ENCODE measurements around the gene OLFML2B.
"Not testable (repeated sequence)": the region's sequence is repeated elsewhere in the genome, so short reads cannot be mapped to it uniquely, and the experiment has no call there.

OLFML2B gene

DNA sequence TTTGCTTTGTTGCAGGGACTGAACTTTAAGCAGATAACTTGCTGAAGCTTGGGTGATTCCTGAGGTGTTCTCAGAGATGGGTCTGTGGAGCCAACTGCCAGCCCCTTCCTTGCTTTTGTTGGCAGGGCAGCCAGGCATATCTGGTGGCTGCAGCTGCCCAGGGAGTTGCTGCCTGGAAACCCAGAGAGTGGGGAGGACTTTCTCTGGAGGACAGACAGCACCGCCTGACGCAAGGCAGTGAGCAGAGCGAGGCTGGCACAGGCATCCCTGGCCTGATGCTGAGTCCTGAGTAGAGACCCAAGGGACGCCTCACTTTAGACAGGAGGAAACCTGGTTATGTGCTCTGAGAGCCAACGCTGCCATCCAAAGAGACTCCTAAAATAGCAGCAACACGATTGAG, 9.8 kb upstream of the OLFML2B start:
- no peak for DNase-seq

DNA sequence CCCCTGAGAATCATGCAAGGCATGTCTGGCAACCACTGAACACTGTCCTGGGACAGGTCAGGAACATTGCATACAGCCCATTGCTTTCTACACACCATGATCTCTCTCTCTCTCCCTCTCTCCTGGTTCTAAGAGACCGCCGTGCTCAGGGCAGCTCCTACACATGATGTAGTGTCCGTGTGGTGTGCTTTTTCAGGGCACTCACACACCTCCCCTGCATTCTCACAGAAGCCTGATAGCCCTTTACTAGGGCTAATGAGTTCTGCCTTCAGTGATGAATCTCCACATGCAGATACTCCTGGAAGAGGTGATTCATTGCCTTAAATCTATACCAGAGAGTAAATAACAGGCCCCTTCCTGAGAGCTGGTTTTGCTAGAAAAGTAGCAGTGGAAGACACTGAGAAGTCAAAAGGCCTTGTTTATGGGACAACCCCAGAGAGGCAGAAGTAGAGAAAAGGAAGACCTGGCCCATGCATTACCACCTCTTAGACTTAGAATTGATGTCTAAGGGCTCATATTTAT, 7.2 kb upstream of the OLFML2B start:
- no peak for DNase-seq

DNA sequence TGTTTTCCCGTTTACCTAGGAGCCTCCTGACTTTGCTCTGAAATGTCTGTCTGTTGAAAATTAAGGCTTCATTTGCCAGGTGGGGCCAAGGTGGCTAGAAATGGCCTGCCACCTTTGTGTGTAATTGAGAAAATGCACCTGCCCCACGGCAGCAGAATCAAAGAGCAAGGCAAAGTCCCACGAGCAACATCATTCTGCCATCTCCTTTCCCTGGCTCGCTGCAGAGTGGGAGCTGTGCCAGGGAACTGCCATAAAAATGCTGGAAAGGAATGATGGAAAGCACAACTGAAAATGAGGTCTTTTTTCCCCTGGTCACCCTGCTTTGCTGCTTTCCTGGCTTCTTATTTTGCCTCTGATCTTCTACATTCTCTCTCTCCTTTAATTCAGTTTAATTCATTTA, 5.5 kb upstream of the OLFML2B start:
- DNase-seq = no peak

DNA sequence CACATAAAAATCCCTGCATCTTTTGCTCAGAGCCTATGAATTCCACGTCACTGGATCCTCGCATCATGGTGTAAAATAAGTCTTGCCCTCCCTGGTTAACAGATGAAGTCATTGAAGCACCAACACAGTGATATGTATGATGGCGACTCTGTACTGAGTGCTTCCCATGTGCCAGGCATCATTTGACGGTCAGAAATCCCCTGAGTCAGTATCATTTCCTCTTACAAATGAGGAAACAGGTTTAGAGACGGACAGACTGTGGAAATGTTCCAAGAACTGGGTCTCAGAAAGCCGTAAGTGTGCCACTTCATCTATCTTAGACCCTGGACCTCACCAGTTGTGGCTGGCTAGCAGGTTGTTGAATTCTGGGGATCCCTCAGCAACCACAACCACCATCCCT, 5.1 kb upstream of the OLFML2B start:
- peak; percentile 92 for DNase-seq

DNA sequence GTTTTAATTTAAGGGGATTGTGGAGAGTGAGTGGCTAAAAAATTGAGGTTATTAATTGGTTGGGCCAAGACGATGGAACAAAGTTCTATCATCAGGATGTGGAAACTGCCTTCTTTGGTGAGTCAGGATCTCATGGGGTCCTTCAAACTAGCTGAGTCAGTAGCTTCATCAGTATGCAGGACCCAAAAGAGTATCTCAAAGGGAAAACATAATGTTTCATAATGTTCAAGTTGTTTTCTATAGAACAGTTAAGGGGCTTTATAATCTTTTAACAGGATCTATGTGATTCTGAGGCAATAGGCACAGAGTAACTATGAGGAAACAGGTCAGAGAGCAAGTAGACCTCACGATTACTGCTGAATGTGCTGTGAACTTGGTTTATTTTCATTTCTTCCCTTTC, 3.2 kb upstream of the OLFML2B start:
- peak; percentile 87 for DNase-seq

DNA sequence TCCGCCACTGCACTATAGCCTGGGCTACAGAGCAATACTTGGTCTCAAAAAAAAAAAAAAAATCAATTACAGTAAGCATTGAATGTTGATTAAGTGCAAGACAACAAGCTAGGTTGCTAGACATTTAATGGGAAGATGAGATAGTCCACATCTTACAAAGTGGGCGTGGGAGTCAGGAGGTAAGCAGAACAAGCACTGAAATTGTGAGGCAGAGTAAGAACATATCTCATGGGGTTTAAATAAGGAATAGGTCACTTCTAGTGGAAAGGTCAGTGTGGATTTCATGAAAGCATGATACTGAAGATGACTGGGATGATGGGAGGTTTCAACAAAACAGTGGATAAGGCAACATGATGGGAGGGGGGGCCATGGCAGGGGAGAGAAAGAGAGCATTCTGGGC, 1.9 kb upstream of the OLFML2B start:
- DNase-seq = peak; percentile 46

DNA sequence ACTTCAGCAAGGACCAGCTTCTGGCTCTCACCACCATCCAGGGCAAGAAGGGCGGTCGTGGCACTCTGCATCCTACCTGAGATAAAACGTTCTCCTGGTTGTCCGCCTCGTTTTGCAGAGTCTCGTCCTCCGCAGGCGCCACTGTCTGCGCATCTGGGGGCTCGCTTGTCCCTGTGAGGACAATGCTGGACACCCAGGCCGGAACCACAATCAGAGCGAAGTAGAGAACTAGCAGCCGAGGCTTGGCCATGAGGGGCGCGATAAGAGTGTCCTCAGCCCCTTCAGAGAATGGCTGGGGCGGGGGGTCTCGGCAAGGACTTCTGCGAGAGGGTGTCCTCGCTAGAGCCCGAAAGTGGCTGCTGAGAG, 505 bp downstream of the OLFML2B start:
- no peak for DNase-seq

DNA sequence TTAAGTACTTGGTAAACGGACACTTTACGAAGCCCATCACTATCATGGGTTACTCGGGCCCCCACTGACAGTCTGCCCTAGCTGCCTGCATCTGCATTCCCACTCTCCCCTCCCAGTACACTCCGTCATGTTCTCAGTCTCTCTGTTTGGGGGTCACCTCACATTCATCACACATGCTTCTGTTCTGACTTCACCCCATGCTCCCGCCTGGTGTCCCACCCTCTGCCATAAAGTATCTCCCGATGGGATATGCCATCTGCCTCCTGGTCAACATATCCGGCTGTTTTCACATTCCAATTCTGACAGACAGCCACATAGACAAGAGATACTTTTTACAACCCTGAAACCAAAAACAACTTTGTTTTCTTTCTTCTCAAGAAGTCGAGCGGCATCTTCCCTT, 1.0 kb downstream of the OLFML2B start:
- no peak for DNase-seq

DNA sequence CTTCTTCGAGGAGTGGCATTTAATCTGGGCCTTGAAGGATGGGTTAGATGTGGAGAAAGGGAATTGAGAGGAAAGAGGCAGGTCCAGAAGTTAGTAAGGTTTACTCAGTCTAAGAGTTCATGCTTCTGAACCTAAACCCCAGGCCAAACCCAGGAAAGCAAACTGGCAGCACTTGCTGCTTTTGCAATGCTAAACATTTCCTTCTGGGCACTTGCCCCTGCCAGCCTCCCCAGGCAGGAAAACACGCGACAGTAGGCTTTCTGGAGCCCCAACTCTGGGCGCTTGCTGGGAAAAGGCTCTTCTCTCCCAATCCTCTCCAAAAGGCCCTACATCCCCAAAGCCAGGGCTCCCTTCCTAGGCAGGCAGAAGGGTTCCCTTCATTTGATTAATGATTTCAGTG, 2.5 kb downstream of the OLFML2B start:
- DNase-seq = no peak

DNA sequence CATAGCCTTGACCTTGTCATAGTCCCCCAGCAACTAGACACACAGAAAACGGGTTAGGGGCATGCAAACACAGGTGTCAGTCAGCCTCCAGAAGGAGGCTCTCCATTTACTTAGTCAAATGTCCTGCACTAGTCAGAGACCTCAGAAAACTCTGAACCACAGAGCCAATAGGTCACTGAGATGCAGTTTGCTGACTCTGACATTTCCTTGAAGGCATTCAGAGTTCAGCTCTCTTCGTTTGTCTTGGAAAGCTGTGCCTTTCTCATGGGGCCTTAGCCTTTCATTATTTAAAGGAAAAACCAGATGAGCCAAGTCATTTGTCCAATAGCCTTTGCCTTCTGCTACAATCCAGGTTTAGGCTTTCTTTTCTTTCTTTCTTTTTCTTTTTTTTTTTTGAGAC, 3.5 kb downstream of the OLFML2B start:
- DNase-seq = no peak

DNA sequence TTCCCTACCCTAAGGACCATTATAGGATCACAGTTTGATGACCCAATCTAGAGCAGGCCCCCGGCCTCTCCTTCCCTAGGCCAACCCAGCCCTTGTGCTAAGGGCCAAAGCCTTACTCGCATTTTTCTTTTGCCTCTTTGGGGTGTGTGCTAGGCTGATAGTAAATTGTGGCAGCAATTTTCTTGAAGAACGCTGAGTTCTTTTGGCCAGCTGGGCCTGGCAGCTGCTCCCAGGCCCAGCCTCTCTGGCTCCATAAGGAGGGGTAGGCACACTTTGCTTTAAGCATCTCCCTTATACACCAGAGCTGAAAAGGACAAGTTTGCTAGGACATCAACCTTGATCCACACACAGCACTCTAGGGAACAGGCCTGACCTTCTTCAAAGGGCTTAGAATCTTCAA, 4.2 kb downstream of the OLFML2B start:
- no peak for DNase-seq

DNA sequence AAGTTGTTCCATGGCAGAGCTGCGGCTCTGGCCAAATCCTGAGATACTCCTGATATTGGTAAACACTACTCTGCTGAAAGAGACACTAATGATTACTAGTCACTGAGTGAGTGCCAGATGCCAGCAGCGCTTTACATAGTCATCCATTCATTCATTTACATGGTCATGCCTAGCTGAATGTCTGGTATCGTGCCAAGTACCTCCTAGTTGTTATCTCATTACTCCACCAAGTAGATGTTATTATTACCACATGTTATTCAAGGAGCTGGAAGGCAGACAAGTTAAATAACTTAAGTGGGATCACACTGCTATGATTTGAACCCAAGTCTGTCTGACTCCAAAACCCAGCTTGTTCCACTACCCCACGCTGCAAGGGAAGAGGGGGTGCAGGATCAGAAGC, 4.7 kb downstream of the OLFML2B start:
- DNase-seq = no peak

DNA sequence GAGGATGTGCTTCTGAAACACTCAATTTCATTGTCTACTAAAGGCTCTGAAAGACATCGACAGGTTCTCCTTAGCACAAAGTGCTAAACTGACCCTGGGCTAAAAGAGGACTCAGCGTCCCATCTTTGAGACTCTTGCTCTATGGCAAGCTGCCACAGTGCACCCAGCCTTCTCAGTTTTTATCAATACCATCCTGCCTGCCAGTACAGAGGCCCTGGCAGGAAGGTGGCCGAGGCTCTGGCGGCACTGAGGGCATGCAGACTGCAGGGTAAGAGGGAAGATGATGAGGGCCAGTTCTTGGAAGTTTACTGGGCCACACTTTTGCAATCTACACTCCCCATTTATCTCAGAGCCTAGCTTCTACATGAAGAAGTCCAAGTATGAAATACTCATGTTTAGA, 5.3 kb downstream of the OLFML2B start:
- DNase-seq = no peak

DNA sequence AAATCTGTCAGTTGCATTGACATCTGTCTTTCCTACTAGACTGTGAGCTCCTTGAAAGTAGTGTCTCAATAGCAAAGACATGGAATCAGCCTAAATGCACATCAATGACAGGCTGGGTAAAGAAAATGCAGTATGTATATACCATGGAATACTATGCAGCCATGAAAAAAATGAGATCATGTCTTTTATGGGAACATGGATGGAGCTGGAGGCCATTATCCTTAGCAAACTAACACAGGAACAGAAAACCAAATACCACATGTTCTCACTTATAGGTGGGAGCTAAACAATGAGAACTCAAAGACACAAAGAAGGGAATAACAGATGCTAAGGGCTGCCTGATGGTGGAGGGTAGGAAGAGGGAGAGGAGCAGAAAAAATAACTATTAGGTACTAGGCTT, 5.9 kb downstream of the OLFML2B start:
- DNase-seq = not testable (repeated sequence)

DNA sequence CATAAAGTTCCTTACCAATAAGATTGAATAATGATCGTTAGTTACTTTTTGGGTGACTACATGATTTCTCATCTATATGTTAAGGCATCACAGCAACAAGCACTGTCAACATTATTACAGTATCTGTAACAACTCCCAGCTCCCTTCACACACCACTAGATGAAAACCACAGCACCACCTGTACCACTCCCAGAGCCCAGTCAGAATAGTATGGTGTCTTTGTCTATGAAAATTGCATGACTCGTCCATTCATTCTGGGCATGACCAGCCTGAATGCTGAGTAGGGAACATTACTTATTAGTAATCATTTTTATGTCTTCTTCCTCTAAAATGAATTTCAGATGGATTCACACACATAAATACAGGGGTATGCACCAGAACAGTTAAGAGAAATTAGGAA, 7.0 kb downstream of the OLFML2B start:
- peak; percentile 21 for DNase-seq

DNA sequence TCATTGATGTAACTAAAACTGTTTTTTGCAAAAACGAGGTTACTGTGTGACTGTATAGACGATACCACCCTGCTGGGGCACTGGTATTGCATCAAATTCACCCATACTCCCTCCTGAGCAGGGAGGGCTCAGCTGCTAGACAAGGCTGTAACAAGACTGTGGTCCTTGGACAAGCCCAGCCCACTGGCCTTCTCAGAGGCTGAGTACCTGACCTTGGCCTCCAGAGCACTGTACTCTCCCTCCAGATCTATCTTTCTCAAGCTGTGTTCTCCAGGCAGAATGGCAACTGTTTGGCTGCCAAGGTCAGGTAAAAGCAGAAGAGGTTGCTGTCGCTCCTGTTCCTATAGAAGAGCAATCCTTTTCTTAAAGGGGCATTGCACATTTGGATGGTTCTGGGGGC, 8.5 kb downstream of the OLFML2B start:
- no peak for DNase-seq

DNA sequence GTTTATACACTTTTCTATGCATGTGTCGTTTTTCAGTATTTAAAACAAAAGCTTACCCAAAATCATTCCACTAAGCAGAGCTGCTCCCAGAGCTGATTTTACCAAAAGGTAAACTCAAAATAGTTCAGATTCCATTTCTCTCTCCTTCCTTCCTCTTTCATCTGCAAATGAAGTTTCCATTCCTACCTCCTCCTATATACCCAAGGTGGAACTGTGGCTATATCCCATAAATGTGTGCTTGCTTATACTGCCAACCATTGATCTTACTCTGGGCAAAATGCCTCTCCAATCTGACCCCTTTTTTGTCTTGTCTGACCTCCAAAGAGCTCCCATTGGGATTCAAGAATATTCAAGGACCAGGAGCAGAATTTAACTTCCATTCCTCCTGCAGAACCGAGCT, 9.5 kb downstream of the OLFML2B start:
- no peak for DNase-seq

DNA sequence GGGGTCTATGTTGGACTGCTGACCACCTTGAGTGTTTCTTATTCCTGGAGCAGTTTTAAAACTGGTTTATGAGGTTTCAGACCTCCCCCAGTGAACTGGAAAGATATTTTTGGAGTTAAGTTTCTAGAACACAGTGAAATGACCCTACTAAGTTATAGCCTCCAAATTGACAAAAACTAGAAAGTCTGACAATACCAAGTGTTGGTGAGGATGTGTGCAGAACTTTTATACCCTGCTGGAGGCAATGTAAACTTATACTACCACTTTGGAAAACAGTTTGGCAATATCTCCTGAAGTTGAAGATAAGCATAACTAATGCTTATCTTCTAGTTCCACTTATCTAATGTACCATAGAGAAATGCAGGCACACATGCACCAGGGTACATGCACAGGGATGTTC, 10.4 kb downstream of the OLFML2B start:
- DNase-seq = no peak

DNA sequence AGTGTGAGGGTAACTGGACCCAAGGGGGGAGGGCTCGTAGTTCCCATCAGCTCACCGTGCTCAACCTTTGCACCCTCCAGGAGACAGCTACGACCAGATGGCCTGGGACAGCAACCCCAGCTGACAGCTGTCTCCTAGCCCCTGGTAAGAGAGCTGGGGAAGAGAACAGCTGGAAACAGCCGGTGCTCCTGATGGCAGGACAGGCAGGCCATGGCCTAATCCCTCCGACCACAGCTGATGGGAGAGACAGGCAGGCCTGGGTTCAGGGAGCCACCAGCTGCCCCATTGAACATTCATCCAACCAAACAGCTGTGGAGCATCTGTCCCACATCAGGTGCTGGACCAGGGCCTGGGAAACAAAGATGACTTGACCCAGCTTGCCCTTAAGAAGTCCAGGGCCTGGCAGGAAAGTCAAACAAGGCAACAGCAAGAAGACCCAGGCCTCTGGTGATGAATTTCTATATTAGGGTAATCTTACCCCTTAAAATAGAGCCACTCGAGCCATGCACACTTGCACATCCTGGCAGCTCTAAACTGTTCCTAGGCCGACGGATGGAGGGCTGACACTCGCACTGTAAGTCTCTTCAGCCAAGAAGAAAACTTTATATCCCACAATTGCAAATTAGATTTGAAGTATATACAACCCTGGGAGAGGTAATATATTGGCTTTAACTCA, 12.2 kb downstream of the OLFML2B start:
- no peak for DNase-seq

DNA sequence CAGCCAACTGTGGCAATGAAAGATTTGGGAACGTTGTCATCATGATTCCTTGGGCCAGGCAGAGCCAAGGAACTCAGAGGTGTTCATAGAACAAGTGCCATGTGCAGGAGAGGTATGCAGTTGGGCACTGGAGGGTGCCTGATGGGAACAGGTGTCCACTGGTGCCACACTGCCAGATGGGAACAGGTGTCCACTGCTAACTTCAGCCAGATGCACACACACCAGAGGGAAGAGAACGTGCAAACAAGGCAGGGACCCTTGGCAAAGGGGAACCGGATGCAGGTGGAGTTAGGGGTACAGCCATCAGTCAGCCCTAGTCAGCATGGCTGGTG, 13.5 kb downstream of the OLFML2B start:
- DNase-seq = no peak

DNA sequence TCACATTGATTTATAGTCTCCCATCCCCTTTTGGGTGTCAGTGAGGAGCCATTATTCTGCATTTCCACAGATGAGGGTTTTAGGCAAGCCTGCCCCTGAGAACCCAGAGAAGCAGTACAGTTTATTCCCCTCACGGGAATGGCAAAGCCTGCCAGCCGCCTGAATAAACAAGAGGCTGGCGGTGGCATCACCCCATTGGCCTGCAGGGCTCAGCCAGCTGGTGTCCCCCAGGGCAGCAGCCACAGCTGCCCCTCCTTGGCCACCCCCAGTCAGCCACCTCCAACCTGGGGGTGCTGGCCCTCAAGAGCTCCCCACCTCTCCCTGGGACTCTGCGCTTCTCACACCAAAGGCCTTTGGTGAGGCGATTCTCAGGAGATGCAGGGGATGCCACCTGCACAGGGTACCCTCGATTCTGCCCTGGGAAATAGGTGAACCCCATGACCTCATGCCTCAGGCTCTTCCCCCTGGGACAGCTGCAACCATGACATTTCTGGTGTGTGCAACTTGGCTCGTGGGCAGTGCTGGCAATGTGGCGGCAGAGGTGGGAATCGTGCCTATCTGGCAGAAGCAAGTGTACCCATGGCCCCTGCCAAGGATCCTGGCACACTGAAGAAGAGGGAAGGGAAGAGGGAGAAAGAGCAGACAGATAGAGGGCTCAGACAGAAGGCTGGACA, 14.0 kb downstream of the OLFML2B start:
- no peak for DNase-seq

DNA sequence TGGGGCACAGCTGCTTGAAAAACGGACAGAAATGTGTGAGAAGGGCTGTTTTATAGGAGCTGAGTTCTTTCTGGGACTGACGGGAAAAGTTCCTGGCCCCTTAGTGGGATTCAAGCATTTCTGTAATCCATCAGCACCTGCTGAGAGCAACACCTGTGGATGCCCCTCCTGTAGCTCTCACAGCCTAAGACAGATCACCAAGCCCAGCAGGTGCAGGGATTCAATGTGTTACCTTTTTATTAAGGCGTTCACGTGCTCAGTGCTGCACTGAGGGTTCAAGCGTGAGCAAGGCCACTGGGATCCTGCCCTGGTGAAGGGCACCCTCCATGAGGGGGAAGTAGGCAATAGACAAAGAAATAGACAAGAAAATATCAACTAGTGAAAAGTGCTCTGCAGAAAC, 14.9 kb downstream of the OLFML2B start:
- DNase-seq = no peak

DNA sequence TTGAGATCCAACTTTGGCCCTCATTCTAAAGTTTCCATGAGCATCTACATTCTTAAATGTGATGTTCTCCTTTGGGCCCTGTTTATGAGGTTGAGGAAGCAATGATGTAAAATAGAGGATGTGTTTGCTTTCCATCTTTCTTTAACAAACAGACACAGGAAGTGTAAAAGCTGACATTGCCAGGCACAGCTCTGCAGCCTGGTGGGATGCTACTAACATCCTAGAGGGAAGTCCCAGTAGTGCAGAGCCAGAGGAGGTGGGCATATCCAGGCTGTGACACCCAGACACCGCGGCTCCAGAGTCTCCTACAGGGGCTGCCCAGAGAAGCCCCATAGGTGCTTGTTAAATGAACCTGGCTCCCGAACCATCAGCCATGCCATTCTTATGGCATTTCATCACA, 16.2 kb downstream of the OLFML2B start:
- DNase-seq = no peak

DNA sequence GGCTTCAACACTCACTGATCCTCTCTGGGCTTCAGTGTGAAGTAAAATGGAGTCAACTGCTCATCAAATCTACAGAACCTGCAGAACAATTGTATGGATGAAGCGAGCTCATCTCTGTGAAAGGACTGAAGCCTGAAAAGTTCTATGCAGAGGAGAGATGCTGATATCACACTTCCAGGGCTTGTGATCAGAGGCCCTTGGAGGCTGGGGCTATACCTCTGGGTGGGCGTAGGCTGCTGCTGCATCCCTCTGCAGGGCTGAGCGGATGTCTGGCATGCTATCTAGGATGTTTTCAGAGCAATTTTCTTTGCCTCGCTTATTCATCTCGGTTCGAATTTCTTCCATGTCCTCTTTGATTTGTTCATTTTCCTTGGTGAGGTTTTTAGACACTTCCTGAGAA, 17.6 kb downstream of the OLFML2B start:
- no peak for DNase-seq

DNA sequence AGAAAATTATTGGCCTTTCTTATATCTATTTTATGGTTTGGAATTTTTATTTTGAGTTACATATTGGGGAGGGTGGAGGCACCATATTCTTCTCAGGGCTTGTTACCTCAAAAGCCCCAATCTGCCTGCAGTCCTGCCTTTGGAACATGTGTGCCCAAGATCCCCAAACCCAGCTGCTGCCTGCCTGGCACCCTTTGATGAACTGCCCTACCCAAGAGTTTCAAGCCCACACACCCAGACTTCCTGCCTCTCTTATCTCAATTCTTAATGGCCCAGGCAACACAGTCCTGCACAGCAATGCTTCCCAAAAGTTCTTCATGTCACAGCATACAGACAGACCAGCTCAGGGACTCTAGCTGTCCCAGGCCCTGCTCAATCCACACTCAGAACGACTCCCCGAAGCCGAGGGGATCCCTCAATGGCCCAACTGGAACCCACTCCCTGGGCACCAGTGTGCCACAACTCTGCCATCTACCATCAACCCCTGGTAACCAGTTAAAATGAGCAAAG, 19.2 kb downstream of the OLFML2B start:
- DNase-seq = no peak

Measured in suppressor macrophage treated with lipopolysaccharide for 4 hours (primary cell).